H1 (cell line): ENCODE data around the gene SCO2.

Experiments
- CTCF ChIP-seq, 3 experiments: IDR thresholded peaks; 1 replicate in 2 of 3; 2 replicates in 1 of 3; pipeline versions ENCODE4 v1.5.1 to v1.6.1; 2011; ENCODE audit warnings: low read length in 3 of 3, mild to moderate bottlenecking in 3 of 3, inconsistent platforms in 2 of 3, low read depth in 1 of 3, moderate library complexity in 1 of 3; ENCODE audit not compliant: insufficient read depth in 1 of 3; ENCODE audit errors: control extremely low read depth in 1 of 3
- SP2 ChIP-seq: IDR thresholded peaks from 2 replicates; pipeline ENCODE4 v1.6.1; 2012; ENCODE audit warnings: mild to moderate bottlenecking, low read length, inconsistent platforms
- YY1 ChIP-seq: IDR thresholded peaks from 2 replicates; pipeline ENCODE4 v1.6.1; 2011; ENCODE audit warnings: low read depth, mild to moderate bottlenecking, low read length
- ZNF274 ChIP-seq: IDR thresholded peaks from 2 replicates; pipeline ENCODE4 v1.7.0; 2012; ENCODE audit warnings: low read length, borderline replicate concordance; ENCODE audit errors: extremely low read depth

- TF ChIP-seq YY1: no peak
- no peak for TF ChIP-seq ZNF274
- TF ChIP-seq CTCF (IDR thresholded peaks at IDR 0.05; ENCODE audit: control extremely low read depth in 1 of 3, insufficient read depth in 1 of 3, low read depth in 1 of 3, low read length in 3 of 3): no peak
- no peak for TF ChIP-seq SP2
Observed at GRCh38 chr22:50553310-50553709, 27.9 kb upstream of the SCO2 start.
